GM12878 (cell line): ENCODE data around the gene P3H3. TPM values are rescaled to one million over a fixed set of nuclear protein-coding genes. Genes with fewer than 3 reads are reported as not detected.

Source experiments
- ASH2L ChIP-seq: fragments of 300-600, 200-600 bp; sonication (generic); IDR thresholded peaks from 2 replicates; pipeline ENCODE4 v1.6.1; 2017; ENCODE audit warnings: low read depth, mild to moderate bottlenecking, borderline replicate concordance
- BCL3 ChIP-seq: IDR thresholded peaks from 2 replicates; pipeline ENCODE4 v1.6.1; 2011; ENCODE audit warnings: borderline replicate concordance, low read depth, mild to moderate bottlenecking, moderate library complexity, low read length; ENCODE audit not compliant: insufficient read depth, poor library complexity, severe bottlenecking
- BCLAF1 ChIP-seq: fragments of 450-650 bp; IDR thresholded peaks from 2 replicates; pipeline ENCODE4 v1.6.1; 2017; ENCODE audit warnings: antibody characterized with exemption, mild to moderate bottlenecking, moderate library complexity
- BRCA1 ChIP-seq: IDR thresholded peaks from 2 replicates; pipeline ENCODE4 v1.6.1; 2011; ENCODE audit warnings: low read depth, low read length, improper control_type of control experiment
- ESRRA ChIP-seq: IDR thresholded peaks from 2 replicates; pipeline ENCODE4 v1.6.1; 2012; ENCODE audit warnings: mild to moderate bottlenecking, low read length, improper control_type of control experiment
- FOS ChIP-seq: IDR thresholded peaks from 3 replicates; pipeline ENCODE4 v1.6.1; 2011; ENCODE audit warnings: borderline replicate concordance; ENCODE audit not compliant: insufficient read length; ENCODE audit errors: extremely low read depth
- FOXK2 ChIP-seq: fragments of 450-650 bp; IDR thresholded peaks from 2 replicates; pipeline ENCODE4 v1.6.1; 2017; ENCODE audit warnings: mild to moderate bottlenecking, moderate library complexity
- GATAD2B ChIP-seq: fragments of 450-650 bp; conservative IDR thresholded peaks from 2 replicates; pipeline ENCODE4 v1.6.1; 2017; ENCODE audit warnings: low read depth, mild to moderate bottlenecking, moderate library complexity
- HDGF ChIP-seq: fragments of 450-650 bp; IDR thresholded peaks from 2 replicates; pipeline ENCODE4 v1.6.1; 2016; ENCODE audit warnings: antibody characterized with exemption
- KLF5 ChIP-seq: fragments of 450-650 bp; IDR thresholded peaks from 2 replicates; pipeline ENCODE4 v1.6.1; 2014; ENCODE audit warnings: mild to moderate bottlenecking; ENCODE audit not compliant: partially characterized antibody
- PBX3 ChIP-seq: IDR thresholded peaks from 2 replicates; pipeline ENCODE4 v1.6.1; 2011; ENCODE audit warnings: mild to moderate bottlenecking, low read depth, low read length, moderate library complexity; ENCODE audit not compliant: insufficient replicate concordance
- SMAD1 ChIP-seq: fragments of 450-650 bp; IDR thresholded peaks from 2 replicates; pipeline ENCODE4 v1.6.1; 2018; ENCODE audit warnings: mild to moderate bottlenecking, low read depth; ENCODE audit not compliant: partially characterized antibody
- TCF12 ChIP-seq: IDR thresholded peaks from 2 replicates; pipeline ENCODE4 v1.6.1; 2011; ENCODE audit warnings: low read depth, mild to moderate bottlenecking, low read length
- ZBTB40 ChIP-seq: fragments of 450-650 bp; IDR thresholded peaks from 2 replicates; pipeline ENCODE4 v1.6.1; 2016; ENCODE audit warnings: mild to moderate bottlenecking, moderate library complexity, borderline replicate concordance
- polyA plus RNA-seq, 11 experiments: library from polyadenylated mRNA; depleted of rRNA in 4 of 11; unstranded in 6 of 11; stranded (reverse) in 5 of 11; fragments of >200 nt; fragmentation: Nextera tagmentation in 4 of 11; fragmentation: Illumina TruSeq in 1 of 11; extraction: Ambion mirVana in 4 of 11; extraction: Trizol in 1 of 11; gene quantifications; 1 replicate in 1 of 11; 2 replicates in 10 of 11; pipeline versions ENCODE4 v1.2.1 to v1.2.3, GENCODE V29; 2011 to 2016; ENCODE audit warnings: inconsistent platforms in 2 of 11, missing spikeins in 2 of 11, low read depth in 1 of 11
- total RNA-seq, 4 experiments: library from RNA; depleted of rRNA in 3 of 4; stranded (reverse); fragments of >200 nt in 3 of 4; fragmentation: Illumina TruSeq in 1 of 4; extraction: Trizol in 1 of 4; gene quantifications; 2 replicates each; pipeline versions ENCODE4 v1.2.1 to v1.2.3, GENCODE V29; 2013 to 2021

The P3H3 gene
- total and polyA plus RNA-seq, 10 of the 15 experiments (the other 5 are each of a cell fraction or from before 2014, with no cell fraction given): 0.03 to 0.21 (median 0.05) TPM; not detected in 7

GRCh38 chr12:6873094-6874014 is 45.1 kb downstream of the P3H3 start, which contains the start of gene SPSB2 (continued):
- no peak for TF ChIP-seq BCLAF1
- TF ChIP-seq BRCA1: 0 out of 2 replicates have a peak, but pooled peaks have one; percentile 7
- no peak for TF ChIP-seq BCL3
- TF ChIP-seq HDGF: peak; percentile 36; the same call in 1 of the 2 replicates
- no peak for TF ChIP-seq SMAD1
- TF ChIP-seq PBX3: no peak
- no peak for TF ChIP-seq ASH2L
- TF ChIP-seq ZBTB40: peak; percentile 75
- TF ChIP-seq KLF5: no peak
- TF ChIP-seq TCF12: peak; percentile 45; the same call in 1 of the 2 replicates
- no peak for TF ChIP-seq FOS
- TF ChIP-seq GATAD2B: no peak; the same call in 1 of the 2 replicates
- TF ChIP-seq FOXK2: no peak
- no peak for TF ChIP-seq ESRRA
